Effector CD8-positive, alpha-beta T cell (primary cell): ENCODE data around the gene SPACA4.
"Not testable (repeated sequence)": the region's sequence is repeated elsewhere in the genome, so short reads cannot be mapped to it uniquely, and the experiment has no call there.

Source experiments
- DNase-seq: peaks from one replicate; lab custom pipeline; 2025; lab: John Stamatoyannopoulos, UW
- total RNA-seq, 4 experiments: gene quantifications; one replicate each; lab custom pipeline; 2026; lab: John Stamatoyannopoulos, UW

The SPACA4 gene
- 0 to 0.09 (median 0) reads per million in 4 experiments for total RNA-seq

DNA sequence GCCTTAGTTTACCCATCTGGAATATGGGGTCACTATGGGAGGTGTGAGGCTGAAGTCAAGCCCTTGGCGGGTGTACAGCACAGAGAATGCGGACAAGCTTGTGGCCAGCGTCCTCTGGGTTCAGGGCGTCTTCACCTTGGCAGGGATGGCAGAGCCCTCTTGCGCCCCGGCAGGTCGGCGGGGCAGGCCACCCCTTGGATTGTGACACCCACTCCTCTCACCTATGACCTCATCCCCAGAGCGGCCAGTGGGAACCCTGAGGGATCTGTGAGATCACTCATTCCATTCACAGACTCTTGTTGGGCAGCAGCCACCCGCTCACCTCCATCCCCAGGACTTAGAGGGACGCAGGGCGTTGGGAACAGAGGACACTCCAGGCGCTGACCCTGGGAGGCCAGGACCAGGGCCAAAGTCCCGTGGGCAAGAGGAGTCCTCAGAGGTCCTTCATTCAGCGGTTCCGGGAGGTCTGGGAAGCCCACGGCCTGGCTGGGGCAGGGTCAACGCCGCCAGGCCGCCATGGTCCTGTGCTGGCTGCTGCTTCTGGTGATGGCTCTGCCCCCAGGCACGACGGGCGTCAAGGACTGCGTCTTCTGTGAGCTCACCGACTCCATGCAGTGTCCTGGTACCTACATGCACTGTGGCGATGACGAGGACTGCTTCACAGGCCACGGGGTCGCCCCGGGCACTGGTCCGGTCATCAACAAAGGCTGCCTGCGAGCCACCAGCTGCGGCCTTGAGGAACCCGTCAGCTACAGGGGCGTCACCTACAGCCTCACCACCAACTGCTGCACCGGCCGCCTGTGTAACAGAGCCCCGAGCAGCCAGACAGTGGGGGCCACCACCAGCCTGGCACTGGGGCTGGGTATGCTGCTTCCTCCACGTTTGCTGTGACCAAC, at the start of gene SPACA4:
TSS of gene SPACA4 (plus strand) at position 280 of the 896 bp plus-strand sequence. CDS start at position 517, 237 bp downstream.
- no peak for DNase-seq

- DNase-seq: no peak
Observed at GRCh38 chr19:48556825-48557224, 49.7 kb upstream of the SPACA4 start.

DNA sequence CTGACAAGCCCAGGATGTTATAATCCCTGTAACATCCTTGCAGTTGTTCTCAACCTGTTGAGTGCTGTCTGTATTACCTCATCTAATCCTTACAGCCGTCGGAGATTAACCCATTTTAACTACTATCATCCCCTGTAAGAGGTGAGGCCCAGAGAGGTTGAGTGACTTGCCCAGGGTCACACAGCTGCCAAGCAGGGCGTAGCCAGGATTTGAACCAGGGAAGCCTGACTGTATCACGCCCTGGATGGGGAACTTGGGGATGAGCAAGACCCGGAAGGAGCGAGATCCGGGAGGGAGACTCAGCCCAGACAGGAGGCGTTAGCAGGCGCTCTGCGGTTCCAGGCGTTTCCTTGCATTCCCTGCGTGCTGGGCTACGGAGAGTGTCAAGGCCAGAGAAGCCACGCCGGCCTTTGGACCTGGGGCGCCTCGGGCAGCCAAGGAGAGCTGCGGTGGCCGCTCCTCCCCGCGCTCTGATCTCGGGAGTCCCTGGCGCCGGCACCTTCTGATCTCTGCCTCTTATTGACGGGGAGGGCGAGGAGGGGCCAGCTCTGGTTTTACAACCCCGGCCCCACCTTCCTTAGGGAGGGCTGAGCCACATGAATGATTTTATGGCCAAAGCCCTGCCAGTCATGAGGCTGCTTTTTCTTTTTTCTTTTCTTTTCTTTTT, 48.4 kb upstream of the SPACA4 start:
- no peak for DNase-seq

DNA sequence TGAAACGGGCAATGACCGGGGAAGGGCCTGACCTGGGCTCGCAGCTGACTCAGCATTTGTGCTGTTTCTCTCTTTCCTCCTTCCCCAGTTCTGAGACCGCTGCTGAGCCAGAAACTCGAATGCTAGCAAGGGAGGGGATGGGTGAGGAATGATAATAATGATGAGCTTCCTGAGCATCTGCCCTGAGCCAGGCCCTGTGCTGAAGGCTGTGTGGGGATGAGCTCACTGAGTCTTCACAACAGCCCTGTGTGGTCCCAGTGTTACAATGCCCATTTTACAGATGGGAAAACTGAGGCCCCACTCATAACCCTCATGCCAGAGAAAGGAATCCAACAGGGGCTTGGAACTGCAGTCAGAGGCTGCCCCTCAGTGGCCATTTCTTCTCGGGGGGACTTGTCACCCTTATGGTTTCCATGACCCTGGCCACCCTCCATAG, 46.4 kb upstream of the SPACA4 start:
- no peak for DNase-seq

- DNase-seq: no peak
Observed at GRCh38 chr19:48561412-48561811, 45.1 kb upstream of the SPACA4 start.

DNA sequence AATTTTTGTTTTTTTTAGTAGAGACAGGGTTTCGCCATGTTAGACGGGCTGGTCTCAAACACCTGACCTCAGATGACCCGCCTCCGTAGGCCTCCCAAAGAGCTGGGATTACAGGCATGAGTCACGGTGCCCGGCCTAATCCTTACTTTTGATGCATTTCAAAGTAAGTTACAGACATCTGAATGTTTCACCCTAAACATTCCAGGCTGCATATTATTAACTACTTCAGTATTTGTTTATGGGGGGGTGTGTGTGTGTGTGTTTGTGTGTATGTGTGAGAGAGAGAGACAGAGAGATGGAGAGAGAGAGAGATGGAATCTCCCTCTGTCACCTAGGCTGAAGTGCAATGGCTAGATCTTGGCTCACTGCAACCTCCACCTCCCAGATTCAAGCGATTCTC, 41.5 kb upstream of the SPACA4 start:
- no peak for DNase-seq

DNA sequence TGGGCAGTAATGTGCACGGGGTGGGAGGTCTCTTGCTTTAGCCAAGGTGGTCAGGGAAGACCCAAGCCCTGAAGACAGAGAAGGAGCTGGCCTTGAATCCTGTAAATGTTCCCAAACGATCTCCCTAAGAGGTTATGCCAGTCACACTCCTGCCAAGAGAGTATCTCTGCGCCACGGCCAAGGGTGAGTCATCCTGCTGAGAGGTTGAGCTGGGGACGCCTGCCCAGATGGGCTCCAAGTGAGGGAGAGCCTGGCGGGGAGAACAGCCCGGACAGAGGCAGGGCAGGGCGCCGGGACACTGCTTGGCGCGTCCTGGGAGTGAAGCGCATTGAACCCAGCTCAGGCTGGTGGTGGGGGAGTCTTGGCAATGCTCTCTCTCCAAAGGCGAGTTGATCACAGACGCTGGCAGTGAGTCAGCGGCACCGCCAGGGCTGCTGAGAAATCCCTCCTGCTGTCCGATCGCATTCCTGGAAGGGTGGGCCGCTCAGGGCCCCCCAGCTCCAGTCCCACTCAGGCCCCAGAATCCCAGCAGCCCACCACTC, 38.1 kb upstream of the SPACA4 start:
- no peak for DNase-seq

GRCh38 chr19:48569814-48570213, 36.7 kb upstream of the SPACA4 start:
- no peak for DNase-seq

DNA sequence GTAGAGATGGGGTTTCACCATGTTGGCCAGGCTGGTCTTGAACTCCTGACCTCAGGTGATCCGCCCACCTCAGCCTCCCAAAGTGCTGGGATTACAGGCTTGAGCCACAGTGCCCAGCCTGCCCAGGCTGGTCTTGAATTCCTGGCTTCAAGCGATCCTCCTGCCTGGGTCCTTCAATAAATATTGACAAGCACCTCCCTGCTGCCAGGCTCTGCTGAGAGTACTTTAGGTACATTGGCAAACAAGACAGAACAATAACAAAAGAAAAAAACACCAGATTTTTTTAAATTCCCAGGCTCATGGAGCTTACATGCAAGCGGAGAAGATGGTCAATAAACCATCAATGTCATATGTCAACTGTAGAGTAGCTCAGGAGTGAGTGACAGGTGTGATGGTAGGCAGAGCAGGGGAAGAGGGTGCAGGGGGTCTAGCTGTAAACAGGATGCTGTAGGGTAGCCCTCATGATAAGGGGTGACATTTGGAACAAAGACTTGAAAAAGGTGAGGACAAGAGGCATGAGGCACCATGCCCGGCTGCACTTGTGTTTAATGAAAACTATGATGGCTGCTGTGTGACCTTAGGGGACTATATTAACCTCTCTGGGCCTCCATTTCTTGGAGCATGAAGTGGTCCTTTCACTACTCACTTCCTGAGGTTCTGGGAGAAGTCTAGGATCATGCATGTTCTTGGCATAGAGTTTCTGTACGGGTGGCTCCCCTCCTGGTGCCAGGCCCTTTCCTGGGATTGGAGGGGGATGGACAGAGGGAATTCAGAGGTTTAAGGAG, 35.0 kb upstream of the SPACA4 start:
- no peak for DNase-seq

GRCh38 chr19:48573163-48573505, 33.4 kb upstream of the SPACA4 start:
- DNase-seq: no peak

- no peak for DNase-seq
Observed at GRCh38 chr19:48575931-48576622, 30.5 kb upstream of the SPACA4 start.

DNA sequence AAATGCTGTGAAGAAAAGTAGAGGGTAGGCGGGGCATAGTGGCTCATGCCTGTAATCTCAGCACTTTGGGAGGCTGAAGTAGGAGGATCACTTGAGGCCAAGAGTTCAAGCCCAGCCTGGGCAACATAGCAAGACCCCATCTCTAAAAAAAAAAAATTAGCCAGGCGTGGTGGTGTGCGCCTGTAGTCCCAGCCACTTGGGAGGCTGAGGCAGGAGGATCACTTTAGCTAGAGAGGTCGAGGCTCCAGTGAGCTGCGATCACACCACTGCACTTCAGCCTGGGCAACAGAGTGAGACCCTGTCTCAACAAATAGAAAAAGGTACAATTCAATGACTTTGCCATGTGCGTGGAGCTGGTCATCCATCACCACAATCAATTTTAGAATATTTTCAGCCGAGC, 28.6 kb upstream of the SPACA4 start:
- DNase-seq: not testable (repeated sequence)

GRCh38 chr19:48578891-48579290, 27.7 kb upstream of the SPACA4 start:
- no peak for DNase-seq

DNA sequence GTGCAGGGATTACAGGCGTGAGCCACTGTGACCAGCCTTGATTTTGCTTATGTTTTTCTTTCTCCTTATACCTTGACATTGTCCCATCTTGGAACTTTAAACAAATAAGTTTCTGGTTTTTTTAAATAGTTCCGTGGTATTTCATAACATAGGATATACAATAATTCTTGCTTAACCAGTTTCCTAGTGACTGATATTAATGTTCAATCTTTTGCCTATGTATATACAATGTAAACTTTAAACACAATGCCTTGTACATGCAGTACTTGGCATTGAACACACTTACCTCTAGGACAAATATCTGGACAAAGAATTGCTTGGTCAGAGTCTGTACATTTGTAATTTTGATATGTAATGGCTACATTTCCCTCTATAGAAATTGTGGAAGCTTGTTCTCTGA, 24.4 kb upstream of the SPACA4 start:
- DNase-seq: no peak

DNA sequence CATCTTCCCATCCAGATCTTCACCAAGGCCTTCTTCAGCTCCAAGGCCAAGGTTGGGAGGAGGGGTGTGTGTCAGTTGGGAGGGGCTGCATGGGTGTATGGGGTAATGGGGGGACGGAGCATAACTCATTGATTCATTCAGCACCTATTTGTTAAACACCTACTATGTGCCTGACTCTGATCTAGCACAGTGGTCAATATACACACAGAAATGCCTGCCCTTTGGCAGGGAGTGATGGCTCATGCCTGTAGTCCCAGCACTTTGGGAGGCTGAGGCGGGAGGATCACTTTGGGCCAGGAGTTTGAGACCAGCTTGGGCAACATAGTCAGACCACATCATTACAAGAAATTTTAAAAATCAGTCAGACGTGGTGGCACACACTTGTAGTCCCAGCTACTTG, 19.2 kb upstream of the SPACA4 start:
- no peak for DNase-seq

- peak; percentile 83 for DNase-seq
Observed at GRCh38 chr19:48588670-48589401, 17.7 kb upstream of the SPACA4 start.

DNA sequence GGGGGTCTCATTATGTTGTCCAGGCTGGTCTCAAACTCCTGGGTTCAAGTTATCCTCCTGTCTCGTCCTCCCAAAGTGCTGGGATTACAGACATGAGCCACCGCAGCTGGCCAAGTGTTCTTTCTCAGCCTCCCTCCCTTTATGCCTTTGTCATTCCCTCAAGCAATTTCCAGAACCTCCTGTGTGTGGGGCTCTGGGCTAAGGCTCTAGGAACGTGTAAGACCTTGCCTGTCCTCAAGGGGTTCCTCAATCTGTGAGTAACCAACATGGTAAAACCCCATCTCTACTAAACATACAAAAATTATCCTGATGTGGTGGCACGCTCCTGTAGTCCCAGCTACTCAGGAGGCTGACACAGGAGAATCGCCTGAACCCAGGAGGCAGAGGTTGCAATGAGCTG, 15.5 kb upstream of the SPACA4 start:
- DNase-seq: no peak

- DNase-seq: no peak
Observed at GRCh38 chr19:48595171-48595570, 11.4 kb upstream of the SPACA4 start.

GRCh38 chr19:48595833-48596232, 10.7 kb upstream of the SPACA4 start:
- no peak for DNase-seq

GRCh38 chr19:48596237-48596636, 10.3 kb upstream of the SPACA4 start:
- DNase-seq: no peak
